ENCODE data around the gene ANKFY1.

DNA sequence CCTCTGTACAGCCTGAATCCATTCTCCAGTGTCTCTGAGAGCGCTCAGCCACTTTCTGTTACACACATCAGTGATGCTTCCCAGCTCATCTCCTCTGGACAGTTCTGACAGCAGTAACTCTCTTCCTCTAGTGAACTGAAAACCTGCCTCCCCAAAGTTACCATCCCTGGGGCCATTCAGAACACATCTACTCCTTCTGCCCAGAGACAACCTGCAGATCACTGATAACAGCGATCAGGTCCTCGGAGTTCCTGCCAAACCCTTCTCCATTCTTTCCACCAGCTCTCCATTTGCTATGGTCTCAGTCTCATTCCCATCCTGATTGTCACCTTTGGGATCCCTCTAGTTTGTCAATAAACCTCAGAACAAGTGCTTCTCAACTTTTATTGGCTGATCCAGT lies 128.3 kb downstream of the ANKFY1 start:
- no peak for TF ChIP-seq CTCF (conservative IDR thresholded peaks at IDR 0.05; ENCODE audit: low read depth, low read length)
- TF ChIP-seq EZH2 (IDR thresholded peaks at IDR 0.05; ENCODE audit: borderline replicate concordance, low read depth, low read length, poor library complexity, severe bottlenecking), result no peak

Data from A673 (cell line).